Muscle layer of colon (tissue), 2 donors: ENCODE results near the gene IRF3.

Source experiments
- H3K27ac ChIP-seq: one replicate; pipeline ENCODE4 v1.7.0; 2013; ENCODE audit warnings: low read depth, mild to moderate bottlenecking, low read length, moderate library complexity
- H3K27me3 ChIP-seq, 2 donors: one replicate each; pipeline ENCODE4 v1.7.0; 2013; ENCODE audit warnings: low read length in 2 of 2, mild to moderate bottlenecking in 2 of 2; ENCODE audit not compliant: insufficient read depth in 2 of 2, control insufficient read depth in 1 of 2
- H3K36me3 ChIP-seq: one replicate; pipeline ENCODE4 v1.7.0; 2013; ENCODE audit warnings: mild to moderate bottlenecking, low read length; ENCODE audit not compliant: insufficient read depth
- H3K4me1 ChIP-seq: one replicate; pipeline ENCODE4 v1.7.0; 2013; ENCODE audit warnings: mild to moderate bottlenecking, low read length; ENCODE audit not compliant: insufficient read depth
- H3K4me3 ChIP-seq, 2 donors: one replicate each; pipeline ENCODE4 v1.7.0; 2013; ENCODE audit warnings: low read length in 2 of 2, low read depth in 1 of 2, mild to moderate bottlenecking in 1 of 2, moderate library complexity in 1 of 2
- H3K9ac ChIP-seq: one replicate; pipeline ENCODE4 v1.7.0; 2013; ENCODE audit warnings: low read length
- H3K9me3 ChIP-seq: one replicate; pipeline ENCODE4 v1.7.0; 2013; ENCODE audit warnings: mild to moderate bottlenecking, low read length
- donor health status: abdominal sarcoma.
- donor health status: Adenocarcinoma of cecum.

Gene IRF3

GRCh38 chr19:49660338-49660961, 5.2 kb downstream of the IRF3 start:
- no peaks in the 10 kb centered on the region for H3K27me3 ChIP-seq
- no peaks in the 10 kb centered on the region for H3K9me3 ChIP-seq
- H3K27ac ChIP-seq, result no peak overlapping the region
- H3K4me3 ChIP-seq, result no peak overlapping the region
- no peak overlapping the region for H3K9ac ChIP-seq
- H3K36me3 ChIP-seq, result peaks cover 75% of the 10 kb centered on the region
- H3K4me1 ChIP-seq, result peaks cover 8% of the 10 kb centered on the region

- Histone ChIP-seq H3K4me3 (no peak overlapping the region), H3K36me3 (peaks cover 88% of the 10 kb centered on the region), H3K4me1 (peaks cover 4% of the 10 kb centered on the region), H3K27me3 (no peaks in the 10 kb centered on the region), H3K9me3 (no peaks in the 10 kb centered on the region), H3K27ac (no peak overlapping the region), H3K9ac (no peak overlapping the region)
Measured at GRCh38 chr19:49658566-49659442, 6.9 kb downstream of the IRF3 start.

- no peak overlapping the region for H3K4me3 ChIP-seq
- no peaks in the 10 kb centered on the region for H3K9me3 ChIP-seq
- no peak overlapping the region for H3K9ac ChIP-seq
- no peaks in the 10 kb centered on the region for H3K4me1 ChIP-seq
- H3K27me3 ChIP-seq, result no peaks in the 10 kb centered on the region
- no peak overlapping the region for H3K27ac ChIP-seq
- H3K36me3 ChIP-seq, result peaks cover 92% of the 10 kb centered on the region
Measured at GRCh38 chr19:49658139-49658517, 7.5 kb downstream of the IRF3 start.

- no peaks in the 10 kb centered on the region for H3K4me1 ChIP-seq
- H3K4me3 ChIP-seq, result no peak overlapping the region
- H3K27me3 ChIP-seq, result no peaks in the 10 kb centered on the region
- no peak overlapping the region for H3K27ac ChIP-seq
- no peaks in the 10 kb centered on the region for H3K9me3 ChIP-seq
- peaks cover 87% of the 10 kb centered on the region for H3K36me3 ChIP-seq
- no peak overlapping the region for H3K9ac ChIP-seq
Measured at GRCh38 chr19:49657493-49658138, 8.0 kb downstream of the IRF3 start.

- H3K36me3 ChIP-seq, result peaks cover 77% of the 10 kb centered on the region
- no peak overlapping the region for H3K4me3 ChIP-seq
- H3K9ac ChIP-seq, result no peak overlapping the region
- no peak overlapping the region for H3K27ac ChIP-seq
- H3K9me3 ChIP-seq, result no peaks in the 10 kb centered on the region
- no peaks in the 10 kb centered on the region for H3K27me3 ChIP-seq
- H3K4me1 ChIP-seq, result no peaks in the 10 kb centered on the region
Measured at GRCh38 chr19:49656456-49657109, 9.1 kb downstream of the IRF3 start.

GRCh38 chr19:49655570-49656455, 9.8 kb downstream of the IRF3 start:
- Histone ChIP-seq H3K36me3 (peaks cover 69% of the 10 kb centered on the region), H3K27ac (no peak overlapping the region)

GRCh38 chr19:49654581-49654980, 11.1 kb downstream of the IRF3 start:
- H3K4me3 ChIP-seq, result no peak overlapping the region
- H3K9me3 ChIP-seq, result no peaks in the 10 kb centered on the region
- no peak overlapping the region for H3K27ac ChIP-seq
- peaks cover 69% of the 10 kb centered on the region for H3K36me3 ChIP-seq
- H3K4me1 ChIP-seq, result no peaks in the 10 kb centered on the region
- no peaks in the 10 kb centered on the region for H3K27me3 ChIP-seq
- no peak overlapping the region for H3K9ac ChIP-seq

More at GRCh38 chr19:49655570-49656455, 9.8 kb downstream of the IRF3 start:
- H3K27me3 ChIP-seq, result no peaks in the 10 kb centered on the region
- no peaks in the 10 kb centered on the region for H3K4me1 ChIP-seq
- no peak overlapping the region for H3K4me3 ChIP-seq
- no peak overlapping the region for H3K9ac ChIP-seq
- H3K9me3 ChIP-seq, result no peaks in the 10 kb centered on the region

GRCh38 chr19:49653466-49653806, 12.2 kb downstream of the IRF3 start:
- Histone ChIP-seq H3K9ac (no peak overlapping the region), H3K27me3 (no peaks in the 10 kb centered on the region), H3K36me3 (peaks cover 62% of the 10 kb centered on the region), H3K4me3 (no peak overlapping the region), H3K4me1 (no peaks in the 10 kb centered on the region), H3K9me3 (no peaks in the 10 kb centered on the region), H3K27ac (no peak overlapping the region)

- Histone ChIP-seq H3K27me3 (no peaks in the 10 kb centered on the region), H3K4me1 (no peaks in the 10 kb centered on the region), H3K4me3 (no peak overlapping the region), H3K27ac (no peak overlapping the region), H3K9ac (no peak overlapping the region), H3K9me3 (no peaks in the 10 kb centered on the region), H3K36me3 (peaks cover 58% of the 10 kb centered on the region)
Measured at GRCh38 chr19:49652551-49653465, 12.8 kb downstream of the IRF3 start.
